ENCODE data around the gene PSIP1.
"Not testable (repeated sequence)": the region's sequence is repeated elsewhere in the genome, so short reads cannot be mapped to it uniquely, and the experiment has no call there.

Gene PSIP1

GRCh38 chr9:15501803-15502202 is 9.0 kb downstream of the PSIP1 start:
- no peak for DNase-seq

GRCh38 chr9:15501179-15501578 is 9.6 kb downstream of the PSIP1 start:
- DNase-seq = no peak

- peak; percentile 35 for DNase-seq
These were observed 11.6 kb downstream of the PSIP1 start for GRCh38 chr9:15499139-15499538.

- peak; percentile 63 for DNase-seq
These were observed 12.3 kb downstream of the PSIP1 start for GRCh38 chr9:15498246-15498995.

GRCh38 chr9:15492485-15493150 is 18.2 kb downstream of the PSIP1 start:
- DNase-seq = no peak

- DNase-seq = no peak
These were observed 18.8 kb downstream of the PSIP1 start for GRCh38 chr9:15491950-15492349.

- DNase-seq = peak; percentile 35
These were observed 24.7 kb downstream of the PSIP1 start for GRCh38 chr9:15485836-15486666.

GRCh38 chr9:15484802-15485201 is 26.0 kb downstream of the PSIP1 start:
- DNase-seq = no peak

- DNase-seq = no peak
These were observed 28.6 kb downstream of the PSIP1 start for GRCh38 chr9:15482146-15482545.

GRCh38 chr9:15480028-15480427 is 30.7 kb downstream of the PSIP1 start:
- no peak for DNase-seq

GRCh38 chr9:15475923-15476536 is 34.7 kb downstream of the PSIP1 start:
- no peak for DNase-seq

- DNase-seq = peak; percentile 50
These were observed 40.9 kb downstream of the PSIP1 start for GRCh38 chr9:15469862-15470261.

GRCh38 chr9:15469406-15469805 is 41.4 kb downstream of the PSIP1 start:
- no peak for DNase-seq

GRCh38 chr9:15468145-15468544 is 42.6 kb downstream of the PSIP1 start:
- no peak for DNase-seq

- no peak for DNase-seq
These were observed 49.2 kb downstream of the PSIP1 start for GRCh38 chr9:15461601-15462000.

GRCh38 chr9:15461056-15461455 is 49.7 kb downstream of the PSIP1 start:
- DNase-seq = no peak

- no peak for DNase-seq
These were observed 56.8 kb downstream of the PSIP1 start for GRCh38 chr9:15453956-15454355.

GRCh38 chr9:15444141-15444540 is 66.6 kb downstream of the PSIP1 start:
- DNase-seq = no peak

- DNase-seq = not testable (repeated sequence)
These were observed 68.5 kb downstream of the PSIP1 start for GRCh38 chr9:15442264-15442663.

- DNase-seq = not testable (repeated sequence)
These were observed 68.9 kb downstream of the PSIP1 start for GRCh38 chr9:15441841-15442240.

- no peak for DNase-seq
These were observed 71.9 kb downstream of the PSIP1 start for GRCh38 chr9:15438891-15439290.

- no peak for DNase-seq
These were observed 77.1 kb downstream of the PSIP1 start for GRCh38 chr9:15433661-15434060.

- no peak for DNase-seq
These were observed 77.6 kb downstream of the PSIP1 start for GRCh38 chr9:15433191-15433590.
